Activated T-cell treated with anti-CD3 and anti-CD28 coated beads for 4 hours (primary cell): ENCODE measurements around the gene CTBP1.
A peak's percentile ranks its signal among the peaks of the same experiment; 100 is the strongest.
"Not testable (repeated sequence)": the region's sequence is repeated elsewhere in the genome, so short reads cannot be mapped to it uniquely, and the experiment has no call there.

Experiments used
- DNase-seq: peaks from one replicate; pipeline ENCODE4 v3.0.0-alpha.2; 2020

CTBP1 gene

DNA sequence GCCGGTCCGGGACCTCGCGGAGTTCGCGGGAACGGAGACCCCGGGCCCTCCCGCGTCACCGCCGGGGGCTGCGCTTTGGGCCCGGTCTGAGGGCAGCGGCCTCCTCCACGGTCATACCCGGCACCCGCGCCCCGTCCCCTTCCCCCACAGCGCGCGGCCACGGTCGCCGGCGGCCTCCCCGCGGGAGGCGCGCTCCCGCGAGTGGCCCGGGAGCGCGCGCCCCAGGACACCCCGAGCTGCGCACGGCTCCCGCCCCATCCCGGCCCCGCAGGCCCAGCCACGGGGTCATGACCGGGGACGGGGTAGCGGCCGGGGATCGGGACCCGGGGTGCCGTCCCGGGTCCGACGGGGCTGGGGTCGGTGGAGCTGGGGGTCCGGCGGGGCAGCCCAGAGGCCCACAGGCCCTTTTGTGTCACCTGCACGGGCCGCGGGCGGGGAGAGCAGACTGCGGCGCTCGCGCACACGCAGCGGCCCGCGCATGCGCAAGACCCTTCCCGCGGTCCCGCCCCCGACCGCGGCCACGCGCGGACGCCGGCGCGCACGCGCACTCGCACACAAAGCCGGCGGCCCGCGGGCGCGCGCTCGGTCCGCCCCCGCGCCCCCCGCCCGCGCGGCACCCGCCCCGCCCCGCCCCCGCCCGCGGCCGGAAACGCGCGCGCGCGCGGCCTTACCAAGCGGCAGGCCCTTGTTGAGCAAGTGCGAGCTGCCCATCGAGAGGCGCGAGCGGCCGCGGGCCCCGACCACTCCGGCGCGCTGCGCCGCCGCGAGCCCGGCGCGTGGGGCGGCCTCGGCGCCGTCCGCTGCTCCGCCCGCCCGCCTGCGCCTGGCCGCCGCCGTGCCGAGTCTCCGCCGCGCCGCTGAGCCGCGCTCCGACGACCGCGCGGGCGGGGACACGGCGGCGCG is at the start of gene CTBP1:
CTBP1 (minus strand) TSS at position 886 of the 903 bp plus-strand sequence. CDS start 7,799 bp downstream, outside the sequence.
- peak; percentile 73 for DNase-seq

- DNase-seq, result no peak
Measured at GRCh38 chr4:1298461-1298860, 49.5 kb upstream of the CTBP1 start.

GRCh38 chr4:1297456-1298325 is 48.8 kb upstream of the CTBP1 start:
- DNase-seq, result no peak

- DNase-seq, result no peak
Measured at GRCh38 chr4:1297023-1297395, 48.1 kb upstream of the CTBP1 start.

GRCh38 chr4:1296324-1297022 is 47.5 kb upstream of the CTBP1 start:
- DNase-seq, result no peak

GRCh38 chr4:1295405-1296055 is 46.6 kb upstream of the CTBP1 start:
- DNase-seq, result no peak

DNA sequence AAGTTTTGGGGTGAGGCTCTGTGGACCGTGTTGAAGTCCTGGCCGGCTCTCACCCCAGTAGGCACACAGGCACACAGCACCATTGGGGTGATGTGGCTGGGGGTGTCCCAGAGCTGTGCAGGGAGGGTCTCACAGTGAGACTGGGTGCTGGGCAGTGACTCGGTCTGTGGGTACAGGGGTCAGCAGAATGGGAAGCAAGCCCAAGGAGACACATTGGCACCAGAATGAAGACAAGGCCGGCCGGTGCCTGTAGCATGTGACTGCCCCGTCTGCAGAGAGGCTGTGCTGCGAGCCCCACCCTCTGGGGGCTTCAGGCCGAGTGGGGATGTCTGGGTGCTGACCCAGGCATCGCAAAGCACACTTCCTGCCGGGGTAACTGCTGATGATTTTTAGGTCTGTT is 46.0 kb upstream of the CTBP1 start:
- no peak for DNase-seq

- DNase-seq, result no peak
Measured at GRCh38 chr4:1294424-1294823, 45.5 kb upstream of the CTBP1 start.

GRCh38 chr4:1293991-1294390 is 45.1 kb upstream of the CTBP1 start:
- no peak for DNase-seq

DNA sequence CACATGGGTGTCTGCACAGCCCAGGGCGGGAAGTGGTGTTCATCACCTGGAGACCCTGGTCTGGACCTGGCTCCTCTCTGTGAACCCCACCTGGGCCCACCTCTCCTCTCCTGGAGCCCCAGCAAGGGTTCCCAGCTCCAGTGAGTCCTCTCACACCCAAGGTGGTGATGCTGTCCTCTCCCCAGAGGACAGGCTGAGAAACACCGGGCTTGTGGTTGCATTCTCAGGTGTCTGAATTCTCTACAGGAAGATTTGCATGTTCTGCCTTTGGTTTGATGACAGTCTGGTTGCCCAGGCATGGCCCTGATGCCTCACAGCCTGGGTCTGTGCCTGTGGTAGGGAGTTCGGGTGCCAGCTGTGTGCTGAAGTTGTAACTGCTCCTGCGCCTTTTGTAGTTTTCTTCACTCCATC is 44.6 kb upstream of the CTBP1 start:
- no peak for DNase-seq

- not testable (repeated sequence) for DNase-seq
Measured at GRCh38 chr4:1292703-1293011, 43.7 kb upstream of the CTBP1 start.

GRCh38 chr4:1291996-1292702 is 43.2 kb upstream of the CTBP1 start:
- no peak for DNase-seq

DNA sequence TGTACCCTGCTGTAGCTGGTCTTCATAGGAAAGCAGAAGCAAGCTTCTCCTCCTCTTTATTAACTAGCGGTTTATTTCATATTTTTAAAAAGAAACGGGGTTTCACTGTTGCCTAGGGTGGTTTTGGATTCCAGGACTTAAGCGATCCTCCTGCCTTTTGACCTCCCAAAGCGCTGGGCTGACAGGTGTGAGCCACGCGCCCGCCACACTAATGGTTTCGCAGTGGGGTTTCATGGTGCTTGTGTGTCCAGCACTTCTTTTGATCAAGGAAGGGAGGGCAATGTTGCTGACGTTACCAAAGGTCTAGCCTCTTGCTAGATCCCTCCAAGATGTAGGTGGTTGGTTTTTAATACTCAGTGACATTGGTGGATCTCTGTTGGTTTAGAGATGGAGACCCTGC is 42.2 kb upstream of the CTBP1 start:
- DNase-seq, result no peak

DNA sequence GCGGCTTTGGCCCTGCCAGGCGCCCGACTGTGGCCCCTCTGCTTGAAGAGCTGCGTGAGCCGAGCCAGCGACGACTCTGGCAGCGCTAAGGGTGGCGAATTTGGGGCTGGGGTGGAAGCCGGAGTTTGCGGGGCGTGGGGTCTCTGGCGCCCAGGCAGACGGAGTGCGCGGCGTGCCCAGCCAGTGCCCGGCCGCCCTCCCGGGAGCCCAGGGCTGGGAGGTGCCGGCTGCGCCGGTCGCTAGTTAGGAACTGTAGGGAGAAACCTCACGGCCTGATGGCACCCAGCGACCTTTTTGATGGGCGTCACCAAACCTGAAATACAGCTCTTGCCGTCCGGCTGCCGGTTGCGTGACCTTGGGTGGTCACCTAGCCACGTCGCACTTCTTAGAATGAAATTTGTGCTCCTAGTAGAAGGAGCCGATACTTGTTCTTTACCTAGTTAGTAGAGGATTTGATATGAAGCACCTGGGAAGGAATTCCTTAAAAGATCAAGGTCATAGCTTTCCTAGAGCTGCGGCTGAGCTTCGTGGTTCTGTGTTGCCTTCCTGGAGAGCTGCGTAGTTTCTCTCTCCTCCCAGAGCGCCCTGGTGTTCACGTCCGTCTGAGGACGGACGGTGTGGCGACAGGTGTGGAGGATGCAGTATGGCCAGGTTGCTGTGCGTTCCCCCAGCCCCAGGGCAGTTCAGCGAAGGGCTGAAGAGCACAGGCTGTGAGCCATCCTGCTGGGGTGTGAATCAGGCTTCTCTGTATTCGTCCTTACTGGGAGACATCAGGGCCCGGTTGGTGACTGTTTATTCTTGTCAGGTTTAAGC is 41.4 kb upstream of the CTBP1 start:
- DNase-seq, result no peak

GRCh38 chr4:1289207-1290164 is 40.6 kb upstream of the CTBP1 start, which contains the start of gene MAEA:
TSS of gene MAEA (plus strand) at chr4:1289891. CDS start at chr4:1289914, 23 bp downstream.
- peak; percentile 95 for DNase-seq

- DNase-seq, result no peak
Measured at GRCh38 chr4:1288786-1289185, 39.9 kb upstream of the CTBP1 start.

- no peak for DNase-seq
Measured at GRCh38 chr4:1285790-1286553, 37.0 kb upstream of the CTBP1 start.

GRCh38 chr4:1285151-1285789 is 36.3 kb upstream of the CTBP1 start:
- DNase-seq, result no peak

GRCh38 chr4:1283711-1284110 is 34.8 kb upstream of the CTBP1 start:
- no peak for DNase-seq
